Brain microvascular endothelial cell (primary cell): ENCODE data around the gene RAB44.

Experiments used
- DNase-seq: peaks from one replicate; pipeline ENCODE4 v3.0.0-alpha.2; 2020
- H3K27ac ChIP-seq: fragments of 250-450 bp; sonication (Bioruptor Pico); 2 replicates; pipeline ENCODE4 v1.5.1; 2020; ENCODE audit warnings: mild to moderate bottlenecking, moderate library complexity
- H3K27me3 ChIP-seq: fragments of 250-450 bp; sonication (Bioruptor Pico); replicated peaks from 2 replicates; pipeline ENCODE4 v1.5.1; 2020; ENCODE audit warnings: mild to moderate bottlenecking
- H3K36me3 ChIP-seq: fragments of 250-450 bp; sonication (Bioruptor Pico); replicated peaks from 2 replicates; pipeline ENCODE4 v1.5.1; 2020; ENCODE audit warnings: mild to moderate bottlenecking
- H3K4me3 ChIP-seq: 2 replicates; pipeline ENCODE4 v1.5.1; 2011; ENCODE audit warnings: low read depth, mild to moderate bottlenecking, control low read depth, low read length, moderate library complexity
- in situ Hi-C: cut with HindIII; loops from 2 replicates; pipeline ENCODE4 v1.10.0; 2017; ENCODE audit warnings: low sequenced_read_pairs, low pct_ligation_motif_present
- TF ChIP-seq, protein P1 (sequence below): IDR thresholded peaks from 2 replicates; pipeline ENCODE4 v1.5.1; 2011; ENCODE audit warnings: low read depth, mild to moderate bottlenecking, moderate library complexity, low read length, control low read depth, inconsistent platforms; ENCODE audit errors: missing control alignments

RAB44 gene, protein sequence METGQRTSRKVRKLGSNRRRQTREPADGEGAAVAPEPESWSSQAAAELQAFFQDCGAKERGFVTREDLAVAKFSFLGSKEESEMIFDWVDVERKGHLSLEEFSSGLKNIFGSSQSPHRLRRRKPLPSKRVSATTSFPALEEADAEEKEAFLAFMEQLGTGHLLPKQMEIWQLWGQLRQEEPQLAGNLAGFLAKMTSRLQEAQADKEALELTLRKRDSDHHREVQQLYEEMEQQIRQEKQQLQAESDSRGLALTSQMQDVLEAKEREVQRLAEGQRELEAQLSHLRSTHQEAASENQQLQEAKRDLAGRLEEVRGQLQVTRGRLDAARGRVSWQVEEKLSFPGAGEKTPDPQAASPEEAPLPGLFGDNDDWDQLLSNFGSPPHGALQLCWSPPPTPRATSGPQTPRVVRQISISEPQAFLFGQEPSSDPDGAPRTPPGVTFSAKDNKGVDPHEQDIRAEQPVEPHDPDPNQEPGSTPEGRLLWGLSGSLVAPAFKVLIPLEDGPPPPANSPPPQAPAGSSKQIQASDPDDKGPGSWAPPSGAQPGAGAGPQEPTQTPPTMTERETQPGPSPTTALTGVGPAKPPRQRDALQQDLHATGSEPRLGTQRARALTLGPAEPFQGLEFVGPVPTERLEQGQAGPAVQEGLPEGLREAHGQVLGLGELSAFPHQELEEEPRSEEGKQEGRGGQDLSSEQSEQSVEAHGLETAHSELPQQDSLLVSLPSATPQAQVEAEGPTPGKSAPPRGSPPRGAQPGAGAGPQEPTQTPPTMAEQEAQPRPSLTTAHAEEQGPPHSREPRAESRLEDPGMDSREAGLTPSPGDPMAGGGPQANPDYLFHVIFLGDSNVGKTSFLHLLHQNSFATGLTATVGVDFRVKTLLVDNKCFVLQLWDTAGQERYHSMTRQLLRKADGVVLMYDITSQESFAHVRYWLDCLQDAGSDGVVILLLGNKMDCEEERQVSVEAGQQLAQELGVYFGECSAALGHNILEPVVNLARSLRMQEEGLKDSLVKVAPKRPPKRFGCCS

DNA sequence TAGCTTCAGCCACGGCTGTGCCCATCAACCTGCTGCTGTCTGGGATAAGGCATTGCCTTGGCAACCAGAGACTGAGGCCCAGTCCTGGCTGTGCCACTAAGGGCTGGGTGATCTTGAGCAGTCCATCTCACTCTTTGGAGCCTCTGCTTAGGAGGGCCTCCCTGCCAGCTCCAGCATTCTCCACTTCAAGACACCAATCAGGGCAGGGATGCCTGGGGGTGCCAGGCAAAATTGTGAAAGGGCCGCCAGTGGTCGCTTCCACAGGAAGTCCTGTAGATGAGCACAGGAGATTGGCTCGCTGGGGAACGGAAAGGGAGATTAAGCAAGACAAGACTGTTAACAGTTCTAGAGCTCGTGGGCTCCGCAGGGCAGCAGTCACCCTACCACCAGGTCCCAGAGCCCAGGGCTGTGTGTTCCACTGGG is at the start of gene RAB44:
RAB44 (plus strand) TSS at position 346 of the 423 bp plus-strand sequence. CDS start 6,410 bp downstream, outside the sequence.
- Histone ChIP-seq H3K27ac (no peak within 1 kb of the TSS), H3K27me3 (no peaks in the 10 kb centered on the region), H3K4me3 (no peak within 1 kb of the TSS), H3K36me3 (no peaks in the 10 kb centered on the region)
- DNase-seq = no peak
- TF ChIP-seq, protein P1, sequence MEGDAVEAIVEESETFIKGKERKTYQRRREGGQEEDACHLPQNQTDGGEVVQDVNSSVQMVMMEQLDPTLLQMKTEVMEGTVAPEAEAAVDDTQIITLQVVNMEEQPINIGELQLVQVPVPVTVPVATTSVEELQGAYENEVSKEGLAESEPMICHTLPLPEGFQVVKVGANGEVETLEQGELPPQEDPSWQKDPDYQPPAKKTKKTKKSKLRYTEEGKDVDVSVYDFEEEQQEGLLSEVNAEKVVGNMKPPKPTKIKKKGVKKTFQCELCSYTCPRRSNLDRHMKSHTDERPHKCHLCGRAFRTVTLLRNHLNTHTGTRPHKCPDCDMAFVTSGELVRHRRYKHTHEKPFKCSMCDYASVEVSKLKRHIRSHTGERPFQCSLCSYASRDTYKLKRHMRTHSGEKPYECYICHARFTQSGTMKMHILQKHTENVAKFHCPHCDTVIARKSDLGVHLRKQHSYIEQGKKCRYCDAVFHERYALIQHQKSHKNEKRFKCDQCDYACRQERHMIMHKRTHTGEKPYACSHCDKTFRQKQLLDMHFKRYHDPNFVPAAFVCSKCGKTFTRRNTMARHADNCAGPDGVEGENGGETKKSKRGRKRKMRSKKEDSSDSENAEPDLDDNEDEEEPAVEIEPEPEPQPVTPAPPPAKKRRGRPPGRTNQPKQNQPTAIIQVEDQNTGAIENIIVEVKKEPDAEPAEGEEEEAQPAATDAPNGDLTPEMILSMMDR = no peak
- in situ Hi-C loops = no loop called here

DNA sequence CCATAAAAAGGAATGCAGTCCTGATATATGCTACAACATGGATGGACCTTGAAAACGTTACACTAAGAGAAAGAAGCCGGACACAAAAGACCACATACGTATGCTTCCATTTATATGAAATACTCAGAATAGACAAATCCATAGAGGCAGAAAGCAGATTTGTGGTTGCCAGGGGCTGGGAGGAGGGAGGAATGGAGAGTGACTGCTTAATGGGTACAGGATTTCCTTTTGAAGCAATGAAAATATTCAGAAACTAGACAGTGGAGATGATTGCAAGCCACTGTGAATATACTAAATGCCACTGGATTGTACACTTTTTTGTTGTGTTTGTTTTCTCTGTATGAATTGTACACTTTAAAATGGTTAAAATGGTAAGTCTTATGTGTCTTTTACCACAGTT is 48.5 kb upstream of the RAB44 start:
- Histone ChIP-seq H3K36me3 (no peaks in the 10 kb centered on the region), H3K4me3 (no peak overlapping the region), H3K27me3 (no peaks in the 10 kb centered on the region), H3K27ac (no peak overlapping the region)
- DNase-seq = no peak
- in situ Hi-C loops = no loop called here
- TF ChIP-seq, protein P1 = no peak

DNA sequence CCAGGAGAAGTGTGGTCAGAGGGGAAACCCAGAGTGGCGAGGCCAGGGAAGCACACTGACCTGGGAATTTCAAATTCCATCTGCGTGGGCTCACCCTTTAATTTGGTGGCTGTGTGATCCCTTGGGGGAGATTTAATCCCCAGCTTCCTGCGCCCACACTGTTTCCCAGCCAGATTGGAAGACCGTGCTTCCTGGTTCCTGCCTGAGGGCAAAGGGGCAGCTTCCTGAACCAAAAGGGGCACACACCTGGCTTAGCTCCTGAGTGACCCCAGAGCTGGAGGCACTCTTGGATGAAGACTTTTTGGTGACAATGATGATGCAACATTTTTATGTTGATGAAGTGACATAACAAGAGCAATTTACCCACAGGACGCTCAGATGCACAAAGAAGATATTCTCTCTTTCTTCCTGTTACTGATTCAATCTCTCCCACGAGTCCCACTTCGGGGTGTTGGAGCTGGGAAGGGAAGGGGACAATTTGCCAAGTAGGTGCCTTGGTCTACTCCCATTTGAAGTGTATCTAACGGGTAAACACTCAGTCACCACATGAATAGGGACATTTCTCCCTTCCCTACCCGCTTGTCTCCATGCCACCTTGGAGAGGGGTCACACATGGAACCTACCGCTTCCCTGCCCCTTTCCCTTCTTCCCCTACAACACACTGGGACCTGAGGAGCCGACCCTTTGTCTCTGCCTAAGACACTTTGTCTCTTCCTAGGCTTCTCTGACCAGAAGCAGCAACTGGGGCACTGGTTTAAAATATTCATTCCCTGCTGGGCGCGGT is 47.7 kb upstream of the RAB44 start:
- Histone ChIP-seq H3K36me3 (no peaks in the 10 kb centered on the region), H3K27me3 (no peaks in the 10 kb centered on the region), H3K27ac (no peak overlapping the region), H3K4me3 (no peak overlapping the region)
- DNase-seq = no peak
- TF ChIP-seq, protein P1 = no peak
- in situ Hi-C loops = no loop called here

DNA sequence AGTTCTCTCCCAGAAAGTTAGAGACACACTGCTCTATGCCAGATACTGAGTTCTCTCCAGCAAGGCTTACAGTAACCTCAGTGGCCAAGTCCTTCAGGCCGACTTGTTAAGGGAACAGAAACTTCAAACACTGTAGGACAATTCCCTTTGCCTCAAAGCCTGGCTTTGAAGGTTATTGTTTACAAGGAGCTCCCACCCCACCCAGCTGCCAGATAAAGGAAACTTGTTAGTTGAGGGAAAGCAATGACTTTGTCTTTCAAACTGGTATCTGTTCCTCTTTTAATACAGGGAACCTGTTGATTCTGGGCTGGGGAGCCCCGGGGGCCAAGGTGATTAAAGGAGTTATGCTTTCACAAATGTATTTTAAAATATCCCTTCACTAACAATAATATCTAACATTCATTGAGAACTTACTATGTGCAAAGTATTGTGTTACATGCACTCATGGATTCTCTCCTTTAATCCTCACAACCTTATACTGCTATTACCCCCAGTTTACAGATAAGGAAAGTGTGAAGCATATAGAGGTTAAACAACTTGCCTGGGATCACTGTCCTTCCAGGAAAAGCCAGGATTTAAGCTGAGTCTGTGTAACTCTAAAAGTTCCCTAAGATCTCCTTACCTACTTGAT is 46.7 kb upstream of the RAB44 start:
- Histone ChIP-seq H3K4me3 (no peak overlapping the region), H3K27ac (no peak overlapping the region), H3K36me3 (no peaks in the 10 kb centered on the region), H3K27me3 (no peaks in the 10 kb centered on the region)
- no peak for DNase-seq
- TF ChIP-seq, protein P1 = no peak
- in situ Hi-C loops = no loop called here
